HG03280 (cell line): Measurements from ENCODE around the gene HOXB8.

Experiments used
- ATAC-seq: cut with Tn5 transposase; IDR thresholded peaks from one replicate; pipeline ENCODE4 v1.9.1; 2021; ENCODE audit warnings: mild to moderate bottlenecking, moderate library complexity; ENCODE audit not compliant: unreplicated experiment

The HOXB8 gene

GRCh38 chr17:48569674-48570324 lies 45.3 kb downstream of the HOXB8 start:
- ATAC-seq, result no peak

DNA sequence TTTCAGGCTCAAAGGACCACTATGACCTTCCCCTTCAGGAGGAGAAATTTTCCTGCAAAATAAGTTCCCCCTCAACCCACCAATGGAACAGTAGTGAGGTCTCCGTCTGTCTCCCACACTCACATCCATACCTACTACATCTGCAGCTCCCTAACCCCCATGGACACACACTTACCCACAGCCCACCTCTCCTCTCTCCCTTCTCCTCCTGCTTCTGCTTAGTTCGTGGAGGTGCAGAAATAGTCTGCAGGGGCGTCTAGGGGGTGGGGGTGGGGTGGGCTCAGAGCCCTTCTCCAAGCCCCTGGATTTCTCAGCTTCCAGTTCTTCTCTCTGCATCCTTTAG lies 45.9 kb downstream of the HOXB8 start:
- ATAC-seq, result no peak

DNA sequence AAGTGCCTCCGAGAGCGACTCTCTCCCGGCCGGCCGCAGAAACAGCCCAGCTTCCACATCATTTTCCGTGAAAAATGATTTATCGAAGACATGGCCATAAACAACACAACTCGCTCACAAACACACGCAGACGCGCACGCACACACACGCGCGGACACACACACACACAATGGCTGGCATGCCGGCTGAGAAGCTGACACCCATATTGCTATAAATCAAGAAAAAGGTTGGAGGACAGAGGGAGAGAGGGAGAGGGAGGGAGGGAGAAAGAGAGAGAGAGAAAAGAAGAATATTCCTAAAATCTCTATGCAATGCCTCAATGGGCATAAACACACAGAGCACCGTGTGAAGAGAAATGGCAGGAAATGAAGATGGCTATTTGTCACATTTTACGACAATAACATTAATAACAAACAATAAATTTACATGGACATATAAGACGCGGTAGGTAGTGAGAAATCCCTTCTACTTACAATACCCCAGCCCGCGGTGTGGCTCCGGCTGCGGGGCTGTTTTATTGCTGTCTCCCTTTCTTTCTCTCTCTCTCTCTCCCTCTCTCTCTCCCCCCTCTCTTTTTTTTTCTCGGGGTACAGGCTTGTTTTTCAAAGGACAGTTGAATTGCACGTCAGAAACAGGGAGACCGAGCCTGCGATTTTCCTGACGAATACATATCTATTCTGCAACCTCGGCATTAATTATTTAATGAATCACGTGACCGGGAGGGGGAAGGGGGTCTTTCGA lies 46.4 kb downstream of the HOXB8 start:
- no peak for ATAC-seq

DNA sequence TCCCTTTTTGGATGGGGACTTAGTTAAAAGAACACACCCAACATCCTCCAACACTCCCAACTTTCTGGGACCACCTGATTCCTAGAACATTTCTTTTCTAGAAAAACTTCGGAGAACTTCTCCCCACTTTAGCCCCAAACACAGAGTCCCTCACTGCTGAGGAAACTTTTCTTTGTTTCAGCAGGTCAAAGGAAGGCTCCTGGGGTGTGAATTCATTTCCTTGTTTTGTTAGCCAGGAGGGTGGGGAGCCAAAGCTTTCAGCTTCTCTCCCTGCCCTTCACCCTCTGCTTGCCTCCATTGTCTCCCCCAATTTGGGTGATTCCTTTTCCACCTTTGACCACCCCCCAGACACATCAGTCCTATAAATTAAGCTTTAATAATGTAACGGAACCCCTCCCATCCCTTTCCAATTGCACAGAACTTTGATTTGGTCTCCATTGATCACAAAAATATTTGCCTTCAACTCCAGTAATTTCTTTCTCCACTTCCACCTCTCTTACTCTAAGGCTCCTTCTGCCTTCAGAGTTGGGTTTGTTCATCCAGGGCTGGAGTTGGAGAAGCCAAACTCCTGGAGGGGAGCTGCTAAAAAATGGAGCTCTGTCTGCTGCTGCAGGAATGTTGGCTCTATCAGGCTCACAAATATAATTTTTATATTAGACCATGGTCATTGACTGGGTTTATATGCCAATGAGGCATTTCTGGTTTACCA lies 47.3 kb downstream of the HOXB8 start:
- ATAC-seq, result no peak

DNA sequence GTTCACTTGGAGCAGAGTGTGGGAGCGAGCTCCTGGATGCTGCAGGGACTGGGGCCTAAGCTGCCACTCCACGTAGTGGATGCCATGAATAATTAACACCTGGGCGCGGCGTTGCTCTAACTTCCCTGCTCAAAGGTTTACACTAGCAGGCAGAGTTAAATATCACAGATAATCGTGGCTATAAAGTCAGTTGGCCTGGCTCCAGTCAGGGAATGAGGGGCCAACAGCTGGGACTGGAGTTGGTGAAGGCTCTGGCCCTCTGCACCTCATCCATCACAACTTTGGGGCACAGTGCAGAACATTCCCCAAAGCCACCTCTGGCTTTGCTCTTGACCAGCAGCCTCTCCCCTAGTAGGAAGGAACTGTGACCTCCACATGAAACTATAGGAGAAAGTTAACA lies 47.9 kb downstream of the HOXB8 start:
- ATAC-seq, result no peak

- no peak for ATAC-seq
Measured at GRCh38 chr17:48566717-48567116, 48.4 kb downstream of the HOXB8 start.

- ATAC-seq, result no peak
Measured at GRCh38 chr17:48565925-48566710, 49.0 kb downstream of the HOXB8 start.

- ATAC-seq, result no peak
Measured at GRCh38 chr17:48565022-48565554, 50.0 kb downstream of the HOXB8 start.

DNA sequence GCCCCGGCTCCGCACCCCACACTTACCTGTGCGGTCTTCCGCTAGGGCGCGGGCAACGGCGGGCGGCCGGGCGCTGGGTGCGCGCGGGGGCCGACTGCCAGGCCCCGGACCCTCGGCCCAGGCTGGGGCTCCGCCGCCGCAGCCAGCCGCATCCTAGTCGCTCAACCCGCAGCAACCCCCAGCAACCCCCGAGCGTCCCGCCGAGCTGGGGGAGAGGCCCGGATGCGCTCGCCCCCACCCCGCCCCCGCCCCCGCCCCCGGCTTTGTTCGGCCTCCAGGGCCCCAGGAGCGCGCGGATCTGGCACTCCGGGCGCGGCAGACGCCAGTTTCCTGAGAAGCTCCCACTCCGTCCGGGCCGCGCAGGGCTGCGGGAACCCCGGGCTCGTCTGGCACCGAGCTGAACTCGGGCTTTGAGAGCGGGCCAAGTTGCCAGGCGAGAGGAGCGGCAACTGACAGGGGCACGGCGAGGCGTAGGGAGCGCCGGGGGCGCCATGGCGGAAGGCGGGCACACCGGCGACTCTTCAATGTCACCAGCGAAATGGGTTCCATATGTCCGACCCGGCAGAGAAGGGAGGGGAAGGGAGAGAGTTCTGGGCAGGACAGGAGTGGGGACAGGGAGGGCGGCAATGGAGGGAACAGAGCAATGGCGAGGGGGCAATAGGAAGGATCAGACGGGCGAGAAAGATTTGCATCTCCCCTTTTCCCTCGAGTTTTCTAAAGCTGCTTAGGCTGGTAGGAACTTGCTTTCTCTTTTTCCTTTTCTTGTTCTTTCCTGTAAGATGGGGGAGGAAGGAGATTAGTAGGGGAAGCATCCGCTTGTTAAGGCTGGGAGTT lies 50.7 kb downstream of the HOXB8 start:
- no peak for ATAC-seq

DNA sequence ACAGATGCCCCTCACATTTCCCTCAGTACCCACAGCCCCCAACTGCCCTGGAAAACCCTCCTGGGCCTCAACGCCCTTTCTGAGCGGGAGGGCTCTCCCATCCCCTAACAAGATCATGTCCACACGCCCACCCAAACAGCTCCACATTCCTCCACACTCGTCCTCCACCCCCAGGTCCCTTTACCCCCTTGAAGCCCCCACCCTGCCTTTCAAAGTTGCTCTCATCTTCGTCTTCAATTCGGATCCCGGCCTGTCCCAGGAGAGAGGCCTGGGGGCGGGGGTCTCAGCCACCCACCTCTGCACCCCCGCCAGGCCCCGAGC lies 51.3 kb downstream of the HOXB8 start:
- no peak for ATAC-seq

DNA sequence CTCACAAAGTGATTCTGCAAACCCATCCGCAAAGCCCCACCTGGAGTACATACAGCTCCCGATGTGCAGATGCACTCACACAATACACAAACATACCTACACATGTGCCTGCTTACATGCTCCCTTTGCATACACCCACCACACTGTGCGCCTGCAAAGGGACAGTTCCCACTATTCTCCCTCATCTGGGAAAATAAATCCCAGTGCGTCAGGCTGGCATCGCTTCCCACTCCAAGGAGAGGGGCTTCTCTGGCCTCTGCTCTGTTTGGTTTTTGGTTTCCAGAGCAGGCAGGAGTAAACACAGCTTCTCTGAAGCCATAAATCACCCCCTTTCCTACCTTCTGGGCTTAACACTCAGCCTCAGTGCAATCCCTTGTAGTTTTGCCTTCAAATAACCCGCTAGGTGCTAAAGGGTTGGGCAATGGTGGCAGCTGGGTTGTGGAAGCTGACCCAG lies 51.7 kb downstream of the HOXB8 start:
- ATAC-seq, result no peak

DNA sequence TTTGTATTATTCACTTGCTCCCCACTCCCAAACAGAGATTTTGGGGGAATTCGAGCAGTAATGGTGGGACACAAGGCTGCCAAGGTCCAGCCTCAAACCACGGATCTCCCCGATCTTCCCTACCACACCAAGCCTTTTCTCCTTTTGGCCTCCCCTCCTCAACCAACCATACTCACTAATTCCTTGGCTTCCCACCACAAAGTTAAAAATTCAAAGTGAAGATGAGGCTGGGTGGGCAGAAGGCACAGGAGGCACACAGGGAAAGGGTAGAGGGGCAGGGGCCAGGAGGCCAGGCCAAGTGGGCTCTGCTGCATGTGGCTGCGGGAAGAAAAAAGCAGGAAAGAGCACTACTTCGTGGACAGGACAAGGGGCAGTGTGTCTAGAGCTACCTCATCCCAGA lies 52.2 kb downstream of the HOXB8 start:
- no peak for ATAC-seq
